ENCODE measurements around the gene YIPF7. TPM values are rescaled to one million over a fixed set of nuclear protein-coding genes. Genes with fewer than 3 reads are reported as not detected.

Gene YIPF7
- total RNA-seq, 3 donors from 2014 or later (not counting 1 experiment from before 2014, with no cell fraction given): 0.50 TPM; not detected in 2

Other genes with a start within 250 kb of the YIPF7 start
- gene KCTD8, start 202.8 kb downstream of the YIPF7 start, total RNA-seq: not detected
- gene GUF1, start 26.8 kb upstream of the YIPF7 start, total RNA-seq: 10 to 100 TPM; 14.1 to 17.9 (median 15.2) TPM
- 10 to 100 TPM in 1 of 3 donors, 1 to 10 TPM in 2; 9.2 to 15.2 (median 9.4) TPM for gene GNPDA2, start 74.9 kb upstream of the YIPF7 start, total RNA-seq